Fibroblast of mammary gland (primary cell): ENCODE data around the gene KCNQ5.
"Not testable (repeated sequence)": the region's sequence is repeated elsewhere in the genome, so short reads cannot be mapped to it uniquely, and the experiment has no call there.

Experiments
- DNase-seq: peaks from one replicate; pipeline ENCODE4 v3.0.0-alpha.2; 2010; ENCODE audit warnings: low read depth
- H3K4me3 ChIP-seq: 2 replicates; pipeline ENCODE4 v1.5.1; 2011; ENCODE audit warnings: low read depth, mild to moderate bottlenecking, low read length, moderate library complexity; ENCODE audit not compliant: control insufficient read depth
- TF ChIP-seq, protein P1 (sequence below): conservative IDR thresholded peaks from 2 replicates; pipeline ENCODE4 v1.5.1; 2011; ENCODE audit warnings: low read depth, low read length, inconsistent platforms; ENCODE audit not compliant: control insufficient read depth, insufficient read depth

The KCNQ5 gene

DNA sequence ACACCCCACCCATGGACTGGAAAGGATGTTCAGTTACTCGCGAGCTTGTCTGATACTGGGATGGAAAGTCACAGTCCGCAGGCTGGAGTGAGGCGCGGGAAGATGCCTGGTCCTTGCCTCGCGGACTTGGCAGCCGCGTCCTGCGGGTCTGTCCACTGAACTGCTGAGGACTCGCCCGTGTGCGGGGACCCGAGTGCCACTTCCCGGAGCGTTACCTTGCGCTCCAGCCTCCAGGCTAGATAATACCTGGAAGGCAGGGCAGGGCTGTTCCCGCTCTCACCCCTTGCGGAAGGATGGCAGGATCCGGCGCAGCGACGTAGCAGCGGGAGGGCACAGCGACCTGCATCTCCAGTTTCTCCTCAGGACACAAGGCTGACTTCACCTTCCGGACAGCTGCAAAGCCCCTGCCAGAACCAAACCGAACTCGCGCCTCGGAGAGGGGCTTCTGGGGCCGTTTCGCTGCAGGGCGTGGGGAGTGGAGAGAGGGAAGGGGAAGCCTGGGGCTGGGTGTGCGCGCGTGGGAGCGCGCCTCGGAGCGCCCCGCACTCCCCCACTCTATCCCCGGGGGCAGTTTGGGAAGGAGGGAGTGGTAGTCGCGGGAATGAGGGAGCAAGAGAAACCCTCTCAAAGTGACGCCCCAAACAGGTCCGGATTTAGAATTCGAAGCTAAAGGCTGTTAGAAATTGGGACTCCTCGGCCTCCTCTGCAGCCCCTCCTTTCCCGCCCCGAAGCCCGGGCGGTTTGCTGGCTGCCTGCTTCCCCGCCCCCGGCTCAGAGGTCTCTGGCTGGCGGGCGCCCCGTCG, at the start of gene KCNQ5:
Gene KCNQ5, plus strand, starts transcription at position 774 of the 803 bp plus-strand sequence.
- no peak for DNase-seq
- H3K4me3 ChIP-seq = peak within 1 kb of the TSS; percentile 53
- TF ChIP-seq, protein P1, sequence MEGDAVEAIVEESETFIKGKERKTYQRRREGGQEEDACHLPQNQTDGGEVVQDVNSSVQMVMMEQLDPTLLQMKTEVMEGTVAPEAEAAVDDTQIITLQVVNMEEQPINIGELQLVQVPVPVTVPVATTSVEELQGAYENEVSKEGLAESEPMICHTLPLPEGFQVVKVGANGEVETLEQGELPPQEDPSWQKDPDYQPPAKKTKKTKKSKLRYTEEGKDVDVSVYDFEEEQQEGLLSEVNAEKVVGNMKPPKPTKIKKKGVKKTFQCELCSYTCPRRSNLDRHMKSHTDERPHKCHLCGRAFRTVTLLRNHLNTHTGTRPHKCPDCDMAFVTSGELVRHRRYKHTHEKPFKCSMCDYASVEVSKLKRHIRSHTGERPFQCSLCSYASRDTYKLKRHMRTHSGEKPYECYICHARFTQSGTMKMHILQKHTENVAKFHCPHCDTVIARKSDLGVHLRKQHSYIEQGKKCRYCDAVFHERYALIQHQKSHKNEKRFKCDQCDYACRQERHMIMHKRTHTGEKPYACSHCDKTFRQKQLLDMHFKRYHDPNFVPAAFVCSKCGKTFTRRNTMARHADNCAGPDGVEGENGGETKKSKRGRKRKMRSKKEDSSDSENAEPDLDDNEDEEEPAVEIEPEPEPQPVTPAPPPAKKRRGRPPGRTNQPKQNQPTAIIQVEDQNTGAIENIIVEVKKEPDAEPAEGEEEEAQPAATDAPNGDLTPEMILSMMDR = no peak

DNA sequence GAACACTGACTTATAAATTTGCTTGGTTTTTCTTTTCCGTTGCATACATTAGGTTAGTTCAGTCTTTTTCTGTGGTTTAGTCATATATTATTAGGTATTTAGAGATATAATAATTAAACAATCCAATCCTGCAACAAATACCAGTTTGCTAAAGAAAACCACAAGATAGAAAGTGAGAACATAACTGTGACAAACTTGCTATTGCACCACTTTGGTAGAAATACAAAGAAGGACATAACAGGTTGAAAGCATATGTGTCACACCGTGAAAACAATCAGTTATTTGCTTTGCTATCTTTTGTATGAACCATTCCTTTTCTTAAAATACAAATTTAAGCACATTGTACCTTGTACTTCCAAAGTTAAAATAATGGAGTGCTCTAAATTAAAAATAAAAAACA, 42.0 kb upstream of the KCNQ5 start:
- no peak overlapping the region for H3K4me3 ChIP-seq
- TF ChIP-seq, protein P1 = no peak
- DNase-seq = peak; percentile 35

DNA sequence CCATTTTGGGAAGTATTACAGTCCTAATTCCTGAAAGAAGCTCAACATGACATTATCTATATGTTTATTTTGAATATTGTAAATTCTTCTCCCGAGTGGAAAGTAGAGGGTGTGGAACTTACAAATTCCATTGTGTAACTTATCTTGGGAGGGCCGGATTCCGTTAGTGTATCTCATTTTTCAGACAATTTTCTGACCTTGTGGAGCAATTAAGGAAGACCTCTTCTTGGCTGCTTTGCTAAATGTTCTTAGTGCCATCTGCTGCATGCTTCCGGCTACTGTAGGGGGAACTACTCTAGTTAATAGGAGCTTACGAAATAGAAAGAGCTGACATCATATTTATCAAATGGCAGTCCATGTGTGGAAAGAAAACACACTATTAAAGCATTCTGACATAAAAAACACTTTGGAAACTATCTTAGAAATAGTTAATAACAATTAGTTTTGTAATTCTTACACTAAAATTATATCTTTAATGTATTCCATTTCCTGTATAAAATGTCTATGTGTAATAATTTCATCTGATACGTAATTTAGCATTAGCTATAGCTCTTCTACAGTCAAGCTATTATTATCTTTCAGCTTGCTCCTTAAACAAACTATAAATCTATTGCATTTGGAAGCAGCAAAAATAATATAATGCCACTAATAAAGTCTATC, 41.5 kb upstream of the KCNQ5 start:
- H3K4me3 ChIP-seq = no peak overlapping the region
- peak; percentile 77 for DNase-seq
- TF ChIP-seq, protein P1 = peak; percentile 60

DNA sequence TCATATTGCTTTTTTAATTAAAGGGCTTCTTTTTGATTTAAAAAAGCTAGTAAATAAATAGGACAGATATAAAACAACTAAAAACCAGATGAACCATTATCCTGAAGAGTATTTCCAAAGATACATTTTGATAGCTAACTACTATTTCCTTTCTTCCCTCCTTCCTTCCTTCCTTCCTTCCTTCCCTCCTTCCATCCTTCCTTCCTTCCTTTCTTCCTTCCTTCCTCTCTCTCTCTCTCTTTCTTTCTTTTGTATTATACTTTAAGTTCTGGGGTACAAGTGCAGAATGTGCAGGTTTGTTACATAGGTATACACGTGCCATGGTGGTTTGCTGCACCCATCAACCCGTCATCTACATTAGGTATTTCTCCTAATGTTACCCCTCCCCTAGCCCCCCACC, 40.9 kb upstream of the KCNQ5 start:
- not testable (repeated sequence) for DNase-seq, H3K4me3 ChIP-seq

DNA sequence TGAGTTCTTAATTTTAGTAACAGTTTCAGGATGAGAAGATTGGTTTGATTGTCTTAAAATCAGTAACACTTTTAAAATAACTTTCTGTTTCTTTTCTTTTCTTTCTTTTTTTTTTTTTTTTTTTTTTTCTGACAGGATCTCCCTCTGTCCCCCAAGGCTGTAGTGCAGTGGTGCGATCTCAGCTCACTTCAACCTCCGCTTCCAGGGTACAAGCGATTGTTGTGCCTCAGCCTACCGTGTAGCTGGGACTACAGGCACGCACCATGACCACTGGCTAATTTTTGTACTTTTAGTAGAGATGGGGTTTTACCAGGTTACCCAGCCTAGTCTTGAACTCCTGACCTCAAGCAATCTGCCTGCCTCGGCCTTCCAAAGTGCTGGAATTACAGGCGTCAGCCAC, 33.7 kb upstream of the KCNQ5 start:
- no peak overlapping the region for H3K4me3 ChIP-seq
- TF ChIP-seq, protein P1 = no peak
- DNase-seq = no peak

DNA sequence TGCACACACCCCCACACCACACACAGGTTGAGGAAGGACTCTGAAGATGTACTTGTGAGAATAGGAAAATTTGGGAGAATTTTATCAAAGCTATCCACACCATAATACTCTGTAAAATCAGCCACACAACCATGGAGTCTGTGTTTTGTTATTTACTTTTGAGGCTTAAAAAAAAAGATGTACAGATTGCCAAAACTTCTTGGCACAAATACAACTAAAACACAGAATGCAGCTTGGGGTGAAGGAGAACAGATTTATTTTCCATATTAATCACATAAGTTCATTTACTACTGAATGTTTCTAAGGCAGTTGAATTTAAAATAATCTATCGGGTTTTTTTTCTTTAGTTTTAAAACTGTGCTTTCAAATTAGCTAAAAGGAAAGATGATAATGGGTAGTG, 32.8 kb upstream of the KCNQ5 start:
- peak; percentile 7 for DNase-seq
- no peak overlapping the region for H3K4me3 ChIP-seq
- TF ChIP-seq, protein P1 = no peak

DNA sequence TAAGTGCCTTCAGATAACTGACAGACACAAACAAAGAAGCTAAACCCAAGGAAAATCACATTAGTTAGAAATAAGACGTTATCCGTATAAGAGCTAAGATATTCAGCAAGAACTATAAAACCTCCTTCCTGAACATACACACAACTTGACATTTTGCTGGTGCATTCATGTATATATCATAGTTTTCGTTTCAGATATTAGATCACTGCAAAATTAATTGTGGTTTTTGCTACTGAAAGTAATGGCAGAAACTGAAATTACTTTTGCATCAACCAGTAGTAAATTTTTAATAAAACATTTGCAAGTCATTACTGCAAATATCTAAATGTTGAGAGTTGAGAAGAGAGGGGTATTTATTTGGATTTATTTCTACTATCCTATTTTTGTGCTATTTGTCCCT, 26.1 kb upstream of the KCNQ5 start:
- no peak overlapping the region for H3K4me3 ChIP-seq
- no peak for DNase-seq
- TF ChIP-seq, protein P1 = no peak
